Tibial nerve (tissue), 4 donors: ENCODE data around the gene ZNF148. TPM values are rescaled to one million over a fixed set of nuclear protein-coding genes. Genes with fewer than 3 reads are reported as not detected.

Experiments used
- DNase-seq, 2 donors: peaks; one replicate each; pipeline ENCODE4 v3.0.0-alpha.2; 2019; ENCODE audit warnings: low spot score in 2 of 2
- H3K27ac ChIP-seq, 4 donors: fragments of 200-600 bp; sonication (generic) in 3 of 4; one replicate each; pipeline ENCODE4 v1.5.1; 2017 to 2019; ENCODE audit warnings: mild to moderate bottlenecking in 1 of 4
- H3K27me3 ChIP-seq, 2 donors: fragments of 200-600 bp; sonication (generic) in 1 of 2; one replicate each; pipeline versions ENCODE4 v1.5.1 to v1.6.0; 2017 to 2019
- H3K36me3 ChIP-seq, 3 donors: fragments of 200-600 bp; sonication (generic); one replicate each; pipeline ENCODE4 v1.5.1; 2018 to 2019
- H3K4me1 ChIP-seq, 4 donors: fragments of 200-600 bp; sonication (generic) in 3 of 4; one replicate each; pipeline ENCODE4 v1.5.1; 2017 to 2019
- H3K4me3 ChIP-seq, 4 donors: fragments of 200-600 bp; sonication (generic) in 3 of 4; one replicate each; pipeline ENCODE4 v1.5.1; 2017 to 2019; ENCODE audit warnings: mild to moderate bottlenecking in 1 of 4, moderate library complexity in 1 of 4
- H3K9me3 ChIP-seq, 4 donors: fragments of 200-600 bp; sonication (generic) in 3 of 4; one replicate each; pipeline ENCODE4 v1.5.1; 2017 to 2019
- EP300 ChIP-seq, 2 donors: sonication (generic); formaldehyde crosslinking; IDR thresholded peaks; one replicate each; pipeline ENCODE4 v1.6.1; 2017; ENCODE audit warnings: antibody characterized with exemption in 2 of 2, mild to moderate bottlenecking in 1 of 2
- POLR2A ChIP-seq, 2 donors: fragments of 450-650 bp; IDR thresholded peaks; one replicate each; pipeline ENCODE4 v1.6.1; 2017; ENCODE audit warnings: antibody characterized with exemption in 2 of 2, mild to moderate bottlenecking in 2 of 2, moderate library complexity in 2 of 2
- WGBS, 2 donors: methylation state at CpG; one replicate each; pipeline ENCODE4 v1.1.5; 2018; 5-methylcytosine and 5-hydroxymethylcytosine counted together
- total RNA-seq, 4 donors: library from RNA; depleted of rRNA; stranded (reverse); fragments of >200 nt; gene quantifications; one replicate each; pipeline ENCODE4 v1.1.0, GENCODE V29; 2016
- TF ChIP-seq, protein P1 (sequence below), 5 experiments: fragments of 200-600 bp in 3 of 5; fragments of 450-650 bp in 2 of 5; sonication (generic) in 3 of 5; IDR thresholded peaks; one replicate each; pipeline ENCODE4 v1.5.1; 2016 to 2019; ENCODE audit warnings: antibody characterized with exemption in 5 of 5, mild to moderate bottlenecking in 3 of 5, moderate library complexity in 2 of 5

Gene ZNF148
- total RNA-seq, 4 donors from 2014 or later, result 19.5 to 28.0 (median 24.0) TPM

DNA sequence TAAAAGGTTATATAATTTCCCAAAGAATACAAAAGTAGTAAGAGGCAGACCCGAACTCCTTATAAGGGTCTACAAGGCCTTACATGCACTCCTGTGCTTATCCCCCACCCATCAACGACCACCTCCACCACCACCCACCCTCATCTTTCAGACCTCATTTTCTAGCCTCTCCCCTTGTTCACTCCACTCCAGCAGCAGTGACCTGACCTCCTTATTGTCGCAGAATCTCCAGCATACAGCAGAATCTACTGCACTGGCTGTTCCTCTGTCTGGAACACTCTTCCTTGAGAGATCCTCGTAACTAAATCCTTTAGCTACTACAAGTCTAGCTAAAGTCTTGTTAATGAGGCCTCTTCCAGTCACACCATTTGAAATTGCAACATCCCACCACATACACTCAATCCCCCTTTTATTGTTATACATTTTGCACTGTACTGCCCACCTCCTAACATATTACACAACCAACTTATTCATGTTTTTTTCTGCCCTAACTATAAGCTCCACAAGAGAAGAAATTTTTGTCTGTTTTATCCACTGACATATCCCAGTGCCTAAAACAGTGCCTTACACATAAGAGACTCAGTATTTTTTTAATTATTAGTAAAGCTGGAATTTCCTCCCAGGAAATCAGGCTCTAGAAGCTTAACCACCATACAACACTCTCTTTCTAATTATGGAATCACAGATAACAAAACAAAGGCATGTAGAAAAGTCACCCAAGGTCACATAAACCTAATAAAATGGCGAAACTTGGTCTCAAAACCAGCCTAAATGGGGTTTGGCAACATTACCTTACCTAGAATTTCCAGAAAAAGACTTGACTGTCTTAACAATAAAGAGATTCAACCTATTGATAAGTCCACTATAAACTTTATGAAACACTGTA, 40.2 kb downstream of the ZNF148 start:
- no peak for DNase-seq
- H3K4me1 ChIP-seq, result peaks cover 3 to 39% (median 9%) of the 10 kb centered on the region in 4 donors
- no peaks in the 10 kb centered on the region for H3K36me3 ChIP-seq
- no peaks in the 10 kb centered on the region for H3K9me3 ChIP-seq
- H3K4me3 ChIP-seq, result no peak overlapping the region
- H3K27ac ChIP-seq, result no peak overlapping the region
- no peak for TF ChIP-seq POLR2A (IDR thresholded peaks at IDR 0.05)
- TF ChIP-seq, protein P1, sequence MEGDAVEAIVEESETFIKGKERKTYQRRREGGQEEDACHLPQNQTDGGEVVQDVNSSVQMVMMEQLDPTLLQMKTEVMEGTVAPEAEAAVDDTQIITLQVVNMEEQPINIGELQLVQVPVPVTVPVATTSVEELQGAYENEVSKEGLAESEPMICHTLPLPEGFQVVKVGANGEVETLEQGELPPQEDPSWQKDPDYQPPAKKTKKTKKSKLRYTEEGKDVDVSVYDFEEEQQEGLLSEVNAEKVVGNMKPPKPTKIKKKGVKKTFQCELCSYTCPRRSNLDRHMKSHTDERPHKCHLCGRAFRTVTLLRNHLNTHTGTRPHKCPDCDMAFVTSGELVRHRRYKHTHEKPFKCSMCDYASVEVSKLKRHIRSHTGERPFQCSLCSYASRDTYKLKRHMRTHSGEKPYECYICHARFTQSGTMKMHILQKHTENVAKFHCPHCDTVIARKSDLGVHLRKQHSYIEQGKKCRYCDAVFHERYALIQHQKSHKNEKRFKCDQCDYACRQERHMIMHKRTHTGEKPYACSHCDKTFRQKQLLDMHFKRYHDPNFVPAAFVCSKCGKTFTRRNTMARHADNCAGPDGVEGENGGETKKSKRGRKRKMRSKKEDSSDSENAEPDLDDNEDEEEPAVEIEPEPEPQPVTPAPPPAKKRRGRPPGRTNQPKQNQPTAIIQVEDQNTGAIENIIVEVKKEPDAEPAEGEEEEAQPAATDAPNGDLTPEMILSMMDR (IDR thresholded peaks at IDR 0.05), result no peak
- no peaks in the 10 kb centered on the region for H3K27me3 ChIP-seq
- 64 to 65% methylated on average over 5 of the region's 5 CpGs for WGBS, 2 donors

DNA sequence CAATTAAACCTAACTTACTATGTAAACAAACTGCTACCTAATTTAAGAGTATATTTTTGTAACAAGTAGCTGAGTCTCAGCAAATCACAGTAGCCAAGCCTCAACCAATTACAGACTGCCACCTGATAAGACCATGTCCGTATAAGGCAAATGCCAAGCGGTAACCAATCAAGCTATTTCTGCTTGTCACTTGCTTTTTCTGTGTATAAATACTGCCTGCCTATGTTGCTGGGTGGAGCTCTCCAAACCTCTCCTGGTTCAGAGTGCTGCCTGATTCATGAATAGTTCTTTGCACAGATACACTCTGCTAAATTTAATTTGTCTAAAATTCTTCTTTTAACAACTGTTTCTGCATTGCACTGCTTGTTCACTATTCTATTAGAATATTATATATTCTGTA, 42.6 kb downstream of the ZNF148 start:
- H3K27me3 ChIP-seq, result no peaks in the 10 kb centered on the region
- no peak overlapping the region for H3K4me3 ChIP-seq
- TF ChIP-seq EP300 (IDR thresholded peaks at IDR 0.05) (no peak), POLR2A (IDR thresholded peaks at IDR 0.05) (no peak)
- TF ChIP-seq, protein P1 (IDR thresholded peaks at IDR 0.05), result no peak
- H3K9me3 ChIP-seq, result no peaks in the 10 kb centered on the region
- no peak for DNase-seq
- 48 to 74% methylated on average over 2 of the region's 2 CpGs for WGBS, 2 donors
- no peak overlapping the region for H3K27ac ChIP-seq
- peaks cover 3 to 34% (median 9%) of the 10 kb centered on the region in 4 donors for H3K4me1 ChIP-seq
- peaks cover 0 to 5% (median 0%) of the 10 kb centered on the region in 3 donors for H3K36me3 ChIP-seq

DNA sequence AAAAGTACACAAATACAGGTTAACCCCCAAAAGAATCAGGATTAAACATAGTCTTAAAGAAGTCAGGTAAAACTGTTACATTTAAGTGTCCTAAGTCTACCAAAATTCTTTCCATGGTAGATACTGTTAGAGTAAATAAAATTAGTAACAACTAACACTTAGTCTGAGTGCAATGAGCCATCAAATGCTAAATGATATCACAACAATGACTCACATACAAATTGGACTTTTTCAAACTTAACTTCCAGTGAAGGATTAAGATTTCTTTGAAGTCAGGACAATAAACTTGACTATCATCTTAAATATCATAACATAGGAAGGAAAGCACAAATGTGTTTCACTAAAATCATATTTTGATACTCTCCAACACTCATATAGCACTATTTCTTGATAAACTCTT, 43.9 kb downstream of the ZNF148 start:
- H3K36me3 ChIP-seq, result peaks cover 0 to 12% (median 0%) of the 10 kb centered on the region in 3 donors
- no peak overlapping the region for H3K4me3 ChIP-seq
- no peak overlapping the region for H3K27ac ChIP-seq
- H3K9me3 ChIP-seq, result no peaks in the 10 kb centered on the region
- H3K4me1 ChIP-seq, result peaks cover 3 to 24% (median 9%) of the 10 kb centered on the region in 4 donors
- no peaks in the 10 kb centered on the region for H3K27me3 ChIP-seq
- TF ChIP-seq POLR2A (IDR thresholded peaks at IDR 0.05), result no peak
- TF ChIP-seq, protein P1 (IDR thresholded peaks at IDR 0.05), result no peak
- TF ChIP-seq EP300 (IDR thresholded peaks at IDR 0.05), result no peak
- no peak for DNase-seq

DNA sequence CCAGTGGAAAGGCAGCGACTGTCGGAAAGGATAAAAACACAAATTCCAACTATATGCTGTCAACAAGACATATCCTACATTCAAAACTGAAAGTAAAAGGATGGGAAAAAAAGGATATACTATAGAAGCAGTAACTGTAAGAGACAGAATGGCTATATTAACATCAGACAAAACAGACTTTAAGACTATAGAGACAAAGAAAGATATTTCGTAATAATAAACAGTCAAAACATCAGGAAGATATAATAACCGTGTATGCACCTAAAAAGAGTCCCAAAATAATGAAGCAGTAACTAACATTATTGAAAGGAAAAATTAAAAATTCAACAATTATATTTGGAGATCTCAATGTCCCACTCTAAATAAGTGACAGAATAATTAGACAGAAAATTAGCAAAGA, 48.2 kb downstream of the ZNF148 start:
- H3K27ac ChIP-seq, result no peak overlapping the region
- TF ChIP-seq EP300 (IDR thresholded peaks at IDR 0.05) (no peak), POLR2A (IDR thresholded peaks at IDR 0.05) (no peak)
- TF ChIP-seq, protein P1 (IDR thresholded peaks at IDR 0.05), result no peak
- WGBS, 2 donors, result 74 to 84% methylated on average over 4 of the region's 4 CpGs
- H3K36me3 ChIP-seq, result peaks cover 0 to 43% (median 0%) of the 10 kb centered on the region in 3 donors
- no peak for DNase-seq
- H3K27me3 ChIP-seq, result no peaks in the 10 kb centered on the region
- no peaks in the 10 kb centered on the region for H3K4me1 ChIP-seq
- H3K4me3 ChIP-seq, result no peak overlapping the region
- peaks cover 0 to 16% (median 0%) of the 10 kb centered on the region in 4 donors for H3K9me3 ChIP-seq

DNA sequence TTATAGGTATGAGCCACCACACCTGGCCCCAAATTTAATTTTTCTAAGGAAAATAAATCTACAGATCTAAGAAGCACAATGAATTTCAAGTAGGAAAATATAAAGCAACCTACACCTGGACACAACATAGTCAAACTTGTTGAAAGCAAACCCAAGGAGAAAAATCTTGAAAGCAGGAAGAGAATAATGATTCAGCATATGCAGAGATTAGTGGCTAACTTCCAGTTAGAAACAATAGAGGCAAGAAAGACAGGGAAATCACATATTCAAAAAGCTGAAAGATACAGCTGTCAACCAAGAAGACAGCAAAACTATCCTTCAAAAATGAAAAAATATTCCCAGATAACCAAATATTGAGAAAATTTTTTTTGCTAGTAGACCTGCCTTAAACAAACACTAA, 49.4 kb downstream of the ZNF148 start:
- H3K27ac ChIP-seq, result no peak overlapping the region

More for the DNA sequence above, 49.4 kb downstream of the ZNF148 start:
- Histone ChIP-seq H3K27me3 (no peaks in the 10 kb centered on the region), H3K4me1 (no peaks in the 10 kb centered on the region), H3K9me3 (peaks cover 0 to 16% (median 0%) of the 10 kb centered on the region in 4 donors), H3K4me3 (no peak overlapping the region), H3K36me3 (peaks cover 0 to 44% (median 0%) of the 10 kb centered on the region in 3 donors)
- no peak for DNase-seq
- TF ChIP-seq POLR2A (IDR thresholded peaks at IDR 0.05), result no peak
- no peak for TF ChIP-seq EP300 (IDR thresholded peaks at IDR 0.05)
- TF ChIP-seq, protein P1 (IDR thresholded peaks at IDR 0.05), result no peak
